Type B pancreatic cell (in vitro differentiated cells): ENCODE results near the gene PEAR1. TPM values are rescaled to one million over a fixed set of nuclear protein-coding genes. Genes with fewer than 3 reads are reported as not detected.

ENCODE experiments used
- DNase-seq: peaks from one replicate; pipeline ENCODE4 v3.0.0; 2021; ENCODE audit warnings: mixed read lengths; ENCODE audit not compliant: unreplicated experiment; ENCODE audit errors: extremely low spot score
- H3K27ac Mint-ChIP-seq: 2 replicates; pipeline ENCODE4 v1.8.0; 2021; ENCODE audit warnings: mild to moderate bottlenecking, mixed read lengths
- H3K27me3 Mint-ChIP-seq: 2 replicates; pipeline ENCODE4 v1.8.0; 2021; ENCODE audit warnings: mixed read lengths
- H3K36me3 Mint-ChIP-seq: 2 replicates; pipeline ENCODE4 v1.8.0; 2021; ENCODE audit warnings: mixed read lengths
- H3K4me1 Mint-ChIP-seq: one replicate; pipeline ENCODE4 v1.8.0; 2021; ENCODE audit warnings: mixed read lengths; ENCODE audit not compliant: unreplicated experiment
- H3K4me3 Mint-ChIP-seq: 2 replicates; pipeline ENCODE4 v1.8.0; 2021; ENCODE audit warnings: mild to moderate bottlenecking, mixed read lengths
- H3K9me3 Mint-ChIP-seq: 2 replicates; pipeline ENCODE4 v1.8.0; 2021; ENCODE audit warnings: mixed read lengths
- long read RNA-seq: library from polyadenylated mRNA; unstranded; transcript quantifications from one replicate; pipeline ENCODE4 v2.0.0, GENCODE V29; 2020
- total RNA-seq: library from RNA; stranded (reverse); gene quantifications from 2 replicates; pipeline ENCODE4 v1.2.1, GENCODE V29; 2021; ENCODE audit warnings: low replicate concordance
- TF ChIP-seq, protein P1 (sequence below): fragments of 200-600 bp; sonication (generic); conservative IDR thresholded peaks from 2 replicates; pipeline ENCODE4 v1.5.0; 2021; ENCODE audit warnings: antibody characterized with exemption, mild to moderate bottlenecking

Gene PEAR1, protein sequence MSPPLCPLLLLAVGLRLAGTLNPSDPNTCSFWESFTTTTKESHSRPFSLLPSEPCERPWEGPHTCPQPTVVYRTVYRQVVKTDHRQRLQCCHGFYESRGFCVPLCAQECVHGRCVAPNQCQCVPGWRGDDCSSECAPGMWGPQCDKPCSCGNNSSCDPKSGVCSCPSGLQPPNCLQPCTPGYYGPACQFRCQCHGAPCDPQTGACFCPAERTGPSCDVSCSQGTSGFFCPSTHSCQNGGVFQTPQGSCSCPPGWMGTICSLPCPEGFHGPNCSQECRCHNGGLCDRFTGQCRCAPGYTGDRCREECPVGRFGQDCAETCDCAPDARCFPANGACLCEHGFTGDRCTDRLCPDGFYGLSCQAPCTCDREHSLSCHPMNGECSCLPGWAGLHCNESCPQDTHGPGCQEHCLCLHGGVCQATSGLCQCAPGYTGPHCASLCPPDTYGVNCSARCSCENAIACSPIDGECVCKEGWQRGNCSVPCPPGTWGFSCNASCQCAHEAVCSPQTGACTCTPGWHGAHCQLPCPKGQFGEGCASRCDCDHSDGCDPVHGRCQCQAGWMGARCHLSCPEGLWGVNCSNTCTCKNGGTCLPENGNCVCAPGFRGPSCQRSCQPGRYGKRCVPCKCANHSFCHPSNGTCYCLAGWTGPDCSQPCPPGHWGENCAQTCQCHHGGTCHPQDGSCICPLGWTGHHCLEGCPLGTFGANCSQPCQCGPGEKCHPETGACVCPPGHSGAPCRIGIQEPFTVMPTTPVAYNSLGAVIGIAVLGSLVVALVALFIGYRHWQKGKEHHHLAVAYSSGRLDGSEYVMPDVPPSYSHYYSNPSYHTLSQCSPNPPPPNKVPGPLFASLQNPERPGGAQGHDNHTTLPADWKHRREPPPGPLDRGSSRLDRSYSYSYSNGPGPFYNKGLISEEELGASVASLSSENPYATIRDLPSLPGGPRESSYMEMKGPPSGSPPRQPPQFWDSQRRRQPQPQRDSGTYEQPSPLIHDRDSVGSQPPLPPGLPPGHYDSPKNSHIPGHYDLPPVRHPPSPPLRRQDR
- 0.14 and 11.7 TPM in 2 replicates for total RNA-seq
- long read RNA-seq: 0 reads

DNA sequence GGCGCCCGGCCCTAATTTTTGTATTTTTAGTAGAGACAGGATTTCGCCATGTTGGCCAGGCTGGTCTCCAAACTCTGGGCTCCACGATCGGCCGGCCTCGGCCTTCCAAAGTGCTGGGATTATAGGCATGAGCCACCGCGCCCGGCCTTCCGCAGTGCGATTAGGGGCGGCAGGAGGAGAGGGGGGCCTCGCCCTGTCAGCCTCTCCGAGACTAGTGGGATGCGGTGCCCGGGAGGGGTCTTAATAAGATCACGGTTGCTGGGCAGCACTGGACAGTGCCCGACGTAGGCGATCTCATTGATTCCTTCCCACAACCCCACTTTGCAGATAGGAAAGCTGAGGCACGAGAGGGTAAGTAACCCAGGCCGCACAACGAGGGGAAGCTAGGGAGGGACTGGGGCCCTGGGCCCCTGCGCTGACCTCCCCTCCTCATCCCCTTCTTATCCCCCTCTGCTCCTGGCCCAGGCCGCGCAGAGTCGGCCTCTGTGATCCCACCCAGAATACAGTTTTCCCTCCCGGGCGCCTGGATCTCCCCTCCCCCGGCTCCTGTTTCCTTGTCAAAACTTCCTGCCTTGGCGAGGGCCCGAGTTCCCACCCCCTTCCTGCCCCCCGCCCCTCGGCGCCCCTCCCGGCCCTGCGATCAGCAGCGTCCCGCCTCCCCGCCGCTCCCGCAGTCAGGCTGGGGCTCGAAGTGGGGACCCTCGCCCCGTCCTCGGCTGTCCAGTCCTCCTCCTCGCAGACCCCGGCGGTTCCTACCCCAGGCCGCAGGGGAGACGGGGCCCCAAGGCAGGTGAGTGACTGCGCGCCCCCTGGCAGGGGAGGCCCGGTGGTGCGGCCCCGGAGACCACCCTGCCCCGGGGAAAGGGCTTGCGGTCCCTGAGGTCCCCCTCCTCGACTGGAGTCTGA lies at the start of gene PEAR1:
Gene PEAR1 (plus strand): TSS at position 671 of the 906 bp plus-strand sequence. CDS start 10,209 bp downstream, outside the sequence.
- H3K4me1 Mint-ChIP-seq: peaks cover 35% of the 10 kb centered on the region

GRCh38 chr1:156844102-156844501 lies 49.4 kb upstream of the PEAR1 start:
- TF ChIP-seq, protein P1, sequence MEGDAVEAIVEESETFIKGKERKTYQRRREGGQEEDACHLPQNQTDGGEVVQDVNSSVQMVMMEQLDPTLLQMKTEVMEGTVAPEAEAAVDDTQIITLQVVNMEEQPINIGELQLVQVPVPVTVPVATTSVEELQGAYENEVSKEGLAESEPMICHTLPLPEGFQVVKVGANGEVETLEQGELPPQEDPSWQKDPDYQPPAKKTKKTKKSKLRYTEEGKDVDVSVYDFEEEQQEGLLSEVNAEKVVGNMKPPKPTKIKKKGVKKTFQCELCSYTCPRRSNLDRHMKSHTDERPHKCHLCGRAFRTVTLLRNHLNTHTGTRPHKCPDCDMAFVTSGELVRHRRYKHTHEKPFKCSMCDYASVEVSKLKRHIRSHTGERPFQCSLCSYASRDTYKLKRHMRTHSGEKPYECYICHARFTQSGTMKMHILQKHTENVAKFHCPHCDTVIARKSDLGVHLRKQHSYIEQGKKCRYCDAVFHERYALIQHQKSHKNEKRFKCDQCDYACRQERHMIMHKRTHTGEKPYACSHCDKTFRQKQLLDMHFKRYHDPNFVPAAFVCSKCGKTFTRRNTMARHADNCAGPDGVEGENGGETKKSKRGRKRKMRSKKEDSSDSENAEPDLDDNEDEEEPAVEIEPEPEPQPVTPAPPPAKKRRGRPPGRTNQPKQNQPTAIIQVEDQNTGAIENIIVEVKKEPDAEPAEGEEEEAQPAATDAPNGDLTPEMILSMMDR: no peak
- H3K36me3 Mint-ChIP-seq: peaks cover 5% of the 10 kb centered on the region
- H3K4me3 Mint-ChIP-seq: no peak overlapping the region
- H3K27ac Mint-ChIP-seq: no peak overlapping the region
- no peak for DNase-seq
- peaks cover 20% of the 10 kb centered on the region for H3K4me1 Mint-ChIP-seq
- H3K27me3 Mint-ChIP-seq: peaks cover 81% of the 10 kb centered on the region
- no peaks in the 10 kb centered on the region for H3K9me3 Mint-ChIP-seq

More for the DNA sequence above, at the start of gene PEAR1:
- TF ChIP-seq, protein P1: peak; percentile 40
- H3K27ac Mint-ChIP-seq: peak within 1 kb of the TSS; percentile 58
- DNase-seq: no peak
- peak within 1 kb of the TSS; percentile 82 for H3K4me3 Mint-ChIP-seq
- no peaks in the 10 kb centered on the region for H3K36me3 Mint-ChIP-seq
- H3K9me3 Mint-ChIP-seq: no peaks in the 10 kb centered on the region
- peaks cover 72% of the 10 kb centered on the region for H3K27me3 Mint-ChIP-seq

GRCh38 chr1:156844638-156845037 lies 48.9 kb upstream of the PEAR1 start:
- no peak overlapping the region for H3K27ac Mint-ChIP-seq
- TF ChIP-seq, protein P1: no peak
- no peak overlapping the region for H3K4me3 Mint-ChIP-seq
- no peaks in the 10 kb centered on the region for H3K9me3 Mint-ChIP-seq
- H3K4me1 Mint-ChIP-seq: peaks cover 17% of the 10 kb centered on the region
- H3K27me3 Mint-ChIP-seq: peaks cover 84% of the 10 kb centered on the region
- no peak for DNase-seq
- H3K36me3 Mint-ChIP-seq: peaks cover 5% of the 10 kb centered on the region

- TF ChIP-seq, protein P1: no peak
- H3K27me3 Mint-ChIP-seq: peaks cover 88% of the 10 kb centered on the region
- no peak overlapping the region for H3K27ac Mint-ChIP-seq
- peak overlapping the region; percentile 59 for H3K4me3 Mint-ChIP-seq
- no peak for DNase-seq
- peaks cover 5% of the 10 kb centered on the region for H3K36me3 Mint-ChIP-seq
- H3K4me1 Mint-ChIP-seq: peaks cover 15% of the 10 kb centered on the region
- no peaks in the 10 kb centered on the region for H3K9me3 Mint-ChIP-seq
These were observed 48.2 kb upstream of the PEAR1 start for GRCh38 chr1:156845055-156845952.
